Gastroesophageal sphincter (tissue), 4 donors: Measurements from ENCODE around the gene POU2F1. TPM values are rescaled to one million over a fixed set of nuclear protein-coding genes. Genes with fewer than 3 reads are reported as not detected.

Experiments
- ATAC-seq: fragments of 150-250 bp; one replicate; pipeline ENCODE4 v1.9.1; 2016; ENCODE audit warnings: mild to moderate bottlenecking, moderate library complexity
- H3K27ac ChIP-seq, 4 donors: fragments of 200-600 bp; sonication (generic) in 3 of 4; 1 replicate in 3 of 4; 2 replicates in 1 of 4; pipeline ENCODE4 v1.5.1; 2016 to 2019
- H3K27me3 ChIP-seq: fragments of 200-600 bp; sonication (generic); one replicate; pipeline ENCODE4 v1.5.1; 2019
- H3K36me3 ChIP-seq, 2 donors: fragments of 200-600 bp; sonication (generic); one replicate each; pipeline ENCODE4 v1.5.1; 2019; ENCODE audit warnings: control low read depth in 1 of 2
- H3K4me1 ChIP-seq, 3 donors: fragments of 200-600 bp; sonication (generic); 1 replicate in 2 of 3; 2 replicates in 1 of 3; pipeline ENCODE4 v1.5.1; 2016 to 2019; ENCODE audit warnings: control low read depth in 2 of 3
- H3K4me3 ChIP-seq, 2 donors: fragments of 200-600 bp; sonication (generic); one replicate each; pipeline ENCODE4 v1.5.1; 2019; ENCODE audit warnings: mild to moderate bottlenecking in 1 of 2, moderate library complexity in 1 of 2
- H3K9me3 ChIP-seq, 3 donors: fragments of 200-600 bp; sonication (generic); one replicate each; pipeline ENCODE4 v1.5.1; 2017 to 2019; ENCODE audit warnings: control low read depth in 2 of 3
- EP300 ChIP-seq: sonication (generic); formaldehyde crosslinking; IDR thresholded peaks from one replicate; pipeline ENCODE4 v1.6.1; 2017; ENCODE audit warnings: antibody characterized with exemption, mild to moderate bottlenecking
- POLR2A ChIP-seq, 2 donors: fragments of 450-650 bp; IDR thresholded peaks; one replicate each; pipeline ENCODE4 v1.6.1; 2017; ENCODE audit warnings: antibody characterized with exemption in 2 of 2, mild to moderate bottlenecking in 2 of 2, moderate library complexity in 1 of 2
- POLR2AphosphoS5 ChIP-seq: sonication (generic); formaldehyde crosslinking; IDR thresholded peaks from one replicate; pipeline ENCODE4 v1.6.1; 2017; ENCODE audit warnings: antibody characterized with exemption
- WGBS, 2 donors: methylation state at CpG; one replicate each; pipeline ENCODE4 v1.1.5; 2018; ENCODE audit warnings: low coverage in 1 of 2; 5-methylcytosine and 5-hydroxymethylcytosine counted together
- total RNA-seq, 4 donors: library from RNA; depleted of rRNA; stranded (reverse); fragments of >200 nt; gene quantifications; one replicate each; pipeline ENCODE4 v1.1.0, GENCODE V29; 2016
- TF ChIP-seq, protein P1 (sequence below), 4 experiments: fragments of 200-600 bp in 2 of 4; fragments of 450-650 bp in 2 of 4; sonication (generic) in 1 of 4; IDR thresholded peaks; one replicate each; pipeline ENCODE4 v1.5.1; 2017 to 2019; ENCODE audit warnings: antibody characterized with exemption in 4 of 4, mild to moderate bottlenecking in 2 of 4, moderate library complexity in 2 of 4

POU2F1 gene
- total RNA-seq, 4 donors from 2014 or later, result 8.0 to 15.7 (median 10.2) TPM

GRCh38 chr1:167430849-167431242 is 210.2 kb downstream of the POU2F1 start:
- no peak for ATAC-seq
- Histone ChIP-seq H3K9me3 (no peaks in the 10 kb centered on the region), H3K4me1 (no peaks in the 10 kb centered on the region), H3K27me3 (peaks cover 3% of the 10 kb centered on the region), H3K4me3 (no peak overlapping the region), H3K27ac (no peak overlapping the region), H3K36me3 (no peaks in the 10 kb centered on the region)
- 95 to 100% methylated on average over 1 to 5 of the region's 10 CpGs for WGBS, 2 donors
- TF ChIP-seq, protein P1, sequence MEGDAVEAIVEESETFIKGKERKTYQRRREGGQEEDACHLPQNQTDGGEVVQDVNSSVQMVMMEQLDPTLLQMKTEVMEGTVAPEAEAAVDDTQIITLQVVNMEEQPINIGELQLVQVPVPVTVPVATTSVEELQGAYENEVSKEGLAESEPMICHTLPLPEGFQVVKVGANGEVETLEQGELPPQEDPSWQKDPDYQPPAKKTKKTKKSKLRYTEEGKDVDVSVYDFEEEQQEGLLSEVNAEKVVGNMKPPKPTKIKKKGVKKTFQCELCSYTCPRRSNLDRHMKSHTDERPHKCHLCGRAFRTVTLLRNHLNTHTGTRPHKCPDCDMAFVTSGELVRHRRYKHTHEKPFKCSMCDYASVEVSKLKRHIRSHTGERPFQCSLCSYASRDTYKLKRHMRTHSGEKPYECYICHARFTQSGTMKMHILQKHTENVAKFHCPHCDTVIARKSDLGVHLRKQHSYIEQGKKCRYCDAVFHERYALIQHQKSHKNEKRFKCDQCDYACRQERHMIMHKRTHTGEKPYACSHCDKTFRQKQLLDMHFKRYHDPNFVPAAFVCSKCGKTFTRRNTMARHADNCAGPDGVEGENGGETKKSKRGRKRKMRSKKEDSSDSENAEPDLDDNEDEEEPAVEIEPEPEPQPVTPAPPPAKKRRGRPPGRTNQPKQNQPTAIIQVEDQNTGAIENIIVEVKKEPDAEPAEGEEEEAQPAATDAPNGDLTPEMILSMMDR (IDR thresholded peaks at IDR 0.05), result no peak
- TF ChIP-seq EP300, result no peak
- TF ChIP-seq POLR2A (IDR thresholded peaks at IDR 0.05), result no peak
- no peak for TF ChIP-seq POLR2AphosphoS5

GRCh38 chr1:167431261-167431908 is 210.7 kb downstream of the POU2F1 start:
- no peak overlapping the region for H3K27ac ChIP-seq
- TF ChIP-seq, protein P1 (IDR thresholded peaks at IDR 0.05), result no peak
- TF ChIP-seq EP300 (no peak), POLR2AphosphoS5 (no peak), POLR2A (IDR thresholded peaks at IDR 0.05) (no peak)
- H3K9me3 ChIP-seq, result no peaks in the 10 kb centered on the region
- peaks cover 3% of the 10 kb centered on the region for H3K27me3 ChIP-seq
- no peak for ATAC-seq
- H3K4me3 ChIP-seq, result no peak overlapping the region
- H3K4me1 ChIP-seq, result no peaks in the 10 kb centered on the region
- H3K36me3 ChIP-seq, result no peaks in the 10 kb centered on the region
- 66 to 89% methylated on average over 3 to 8 of the region's 14 CpGs for WGBS, 2 donors

GRCh38 chr1:167431909-167432650 is 211.4 kb downstream of the POU2F1 start:
- H3K4me3 ChIP-seq, result no peak overlapping the region
- TF ChIP-seq POLR2AphosphoS5 (no peak), EP300 (no peak), POLR2A (IDR thresholded peaks at IDR 0.05) (no peak)
- TF ChIP-seq, protein P1 (IDR thresholded peaks at IDR 0.05), result no peak
- no peak for ATAC-seq
- H3K4me1 ChIP-seq, result no peaks in the 10 kb centered on the region
- no peaks in the 10 kb centered on the region for H3K9me3 ChIP-seq
- 88 to 92% methylated on average over 5 of the region's 8 CpGs for WGBS, 2 donors
- no peaks in the 10 kb centered on the region for H3K36me3 ChIP-seq
- no peak overlapping the region for H3K27ac ChIP-seq
- peaks cover 3% of the 10 kb centered on the region for H3K27me3 ChIP-seq

GRCh38 chr1:167432780-167433179 is 212.1 kb downstream of the POU2F1 start:
- no peak for TF ChIP-seq POLR2AphosphoS5
- no peak for TF ChIP-seq POLR2A (IDR thresholded peaks at IDR 0.05)
- TF ChIP-seq, protein P1 (IDR thresholded peaks at IDR 0.05), result no peak
- TF ChIP-seq EP300, result no peak
- Histone ChIP-seq H3K36me3 (no peaks in the 10 kb centered on the region), H3K4me3 (no peak overlapping the region), H3K27ac (no peak overlapping the region), H3K9me3 (no peaks in the 10 kb centered on the region), H3K4me1 (no peaks in the 10 kb centered on the region), H3K27me3 (peaks cover 3% of the 10 kb centered on the region)
- ATAC-seq, result no peak
- 95% methylated on average over 4 of the region's 7 CpGs; no CpG with 5 or more reads in 1 of the 2 donors for WGBS, 2 donors
